ENCODE results near the gene PAWR.

- TF ChIP-seq CTCF (tag by site-specific recombination; IDR thresholded peaks at IDR 0.05) (no peak), ZNF426 (tag by site-specific recombination; IDR thresholded peaks at IDR 0.05) (no peak), YY1 (tag by site-specific recombination; IDR thresholded peaks at IDR 0.05) (no peak), ZFP41 (tag by site-specific recombination; IDR thresholded peaks at IDR 0.05; ENCODE audit: borderline replicate concordance) (no peak), RBAK (tag by site-specific recombination; IDR thresholded peaks at IDR 0.05) (no peak), ZNF623 (tag by site-specific recombination; IDR thresholded peaks at IDR 0.05) (no peak), ZNF23 (tag by site-specific recombination; IDR thresholded peaks at IDR 0.05; ENCODE audit: borderline replicate concordance) (no peak), MEIS1 (CRISPR knock-in tag; IDR thresholded peaks at IDR 0.05; ENCODE audit: borderline replicate concordance) (no peak), ZNF311 (tag by site-specific recombination; IDR thresholded peaks at IDR 0.05; ENCODE audit: borderline replicate concordance) (no peak), ZBTB26 (tag by site-specific recombination; optimal IDR thresholded peaks at IDR 0.05) (no peak), WT1 (tag by site-specific recombination; IDR thresholded peaks at IDR 0.05) (no peak)
- TF ChIP-seq, protein P1, sequence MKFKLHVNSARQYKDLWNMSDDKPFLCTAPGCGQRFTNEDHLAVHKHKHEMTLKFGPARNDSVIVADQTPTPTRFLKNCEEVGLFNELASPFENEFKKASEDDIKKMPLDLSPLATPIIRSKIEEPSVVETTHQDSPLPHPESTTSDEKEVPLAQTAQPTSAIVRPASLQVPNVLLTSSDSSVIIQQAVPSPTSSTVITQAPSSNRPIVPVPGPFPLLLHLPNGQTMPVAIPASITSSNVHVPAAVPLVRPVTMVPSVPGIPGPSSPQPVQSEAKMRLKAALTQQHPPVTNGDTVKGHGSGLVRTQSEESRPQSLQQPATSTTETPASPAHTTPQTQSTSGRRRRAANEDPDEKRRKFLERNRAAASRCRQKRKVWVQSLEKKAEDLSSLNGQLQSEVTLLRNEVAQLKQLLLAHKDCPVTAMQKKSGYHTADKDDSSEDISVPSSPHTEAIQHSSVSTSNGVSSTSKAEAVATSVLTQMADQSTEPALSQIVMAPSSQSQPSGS (tag by site-specific recombination; IDR thresholded peaks at IDR 0.05; ENCODE audit: low read depth) = no peak
- TF ChIP-seq, protein P2, sequence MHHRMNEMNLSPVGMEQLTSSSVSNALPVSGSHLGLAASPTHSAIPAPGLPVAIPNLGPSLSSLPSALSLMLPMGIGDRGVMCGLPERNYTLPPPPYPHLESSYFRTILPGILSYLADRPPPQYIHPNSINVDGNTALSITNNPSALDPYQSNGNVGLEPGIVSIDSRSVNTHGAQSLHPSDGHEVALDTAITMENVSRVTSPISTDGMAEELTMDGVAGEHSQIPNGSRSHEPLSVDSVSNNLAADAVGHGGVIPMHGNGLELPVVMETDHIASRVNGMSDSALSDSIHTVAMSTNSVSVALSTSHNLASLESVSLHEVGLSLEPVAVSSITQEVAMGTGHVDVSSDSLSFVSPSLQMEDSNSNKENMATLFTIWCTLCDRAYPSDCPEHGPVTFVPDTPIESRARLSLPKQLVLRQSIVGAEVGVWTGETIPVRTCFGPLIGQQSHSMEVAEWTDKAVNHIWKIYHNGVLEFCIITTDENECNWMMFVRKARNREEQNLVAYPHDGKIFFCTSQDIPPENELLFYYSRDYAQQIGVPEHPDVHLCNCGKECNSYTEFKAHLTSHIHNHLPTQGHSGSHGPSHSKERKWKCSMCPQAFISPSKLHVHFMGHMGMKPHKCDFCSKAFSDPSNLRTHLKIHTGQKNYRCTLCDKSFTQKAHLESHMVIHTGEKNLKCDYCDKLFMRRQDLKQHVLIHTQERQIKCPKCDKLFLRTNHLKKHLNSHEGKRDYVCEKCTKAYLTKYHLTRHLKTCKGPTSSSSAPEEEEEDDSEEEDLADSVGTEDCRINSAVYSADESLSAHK (tag by site-specific recombination; IDR thresholded peaks at IDR 0.05) = no peak
Measured at GRCh38 chr12:79597910-79598309, 92.9 kb downstream of the PAWR start.
